Psoas muscle (tissue), 8 donors: ENCODE data around the gene NRCAM. TPM values are rescaled to one million over a fixed set of nuclear protein-coding genes. Genes with fewer than 3 reads are reported as not detected.

Experiments used
- ATAC-seq, 4 donors: fragments of 200-7000 bp; cut with Tn5 transposase; one replicate each; pipeline ENCODE4 v1.9.1; 2020; ENCODE audit warnings: moderate library complexity in 3 of 4, mild to moderate bottlenecking in 2 of 4
- DNase-seq, 2 donors: peaks; one replicate each; pipeline ENCODE4 v3.0.0-alpha.2; 2020
- H3K27ac ChIP-seq: fragments of 200-600 bp; one replicate; pipeline ENCODE4 v1.8.0; 2022
- H3K27me3 ChIP-seq, 3 donors: fragments of 200-600 bp in 1 of 3; one replicate each; pipeline versions ENCODE4 v1.6.1 to v1.8.0; 2013 to 2022; ENCODE audit warnings: low read length in 2 of 3, mild to moderate bottlenecking in 2 of 3, moderate library complexity in 1 of 3; ENCODE audit not compliant: insufficient read depth in 3 of 3
- H3K36me3 ChIP-seq, 2 donors: fragments of 200-600 bp in 1 of 2; one replicate each; pipeline versions ENCODE4 v1.6.1 to v1.8.0; 2013 to 2022; ENCODE audit warnings: low read depth in 1 of 2, mild to moderate bottlenecking in 1 of 2, moderate library complexity in 1 of 2; ENCODE audit not compliant: insufficient read depth in 1 of 2
- H3K4me1 ChIP-seq: fragments of 200-600 bp; one replicate; pipeline ENCODE4 v1.8.0; 2022
- H3K4me3 ChIP-seq: fragments of 200-600 bp; one replicate; pipeline ENCODE4 v1.8.0; 2022; ENCODE audit warnings: mild to moderate bottlenecking
- H3K9me3 ChIP-seq: fragments of 200-600 bp; one replicate; pipeline ENCODE4 v1.8.0; 2022
- CTCF ChIP-seq: fragments of 200-600 bp; IDR thresholded peaks from one replicate; pipeline ENCODE4 v1.8.0; 2022; ENCODE audit warnings: antibody characterized with exemption
- WGBS, 3 donors: extraction: QIAGEN DNeasy Blood & Tissue Kit; methylation state at CpG; one replicate each; pipeline versions ENCODE4 v1.1.6 to v1.1.7; 2013; 5-methylcytosine and 5-hydroxymethylcytosine counted together
- intact Hi-C, 2 donors: fragments of 100-400 bp; cut with DNase I; formaldehyde crosslinking; loops; one replicate each; pipeline versions ENCODE4 v1.11.0 to v1.14.2; 2022
- polyA plus RNA-seq, 3 donors: library from polyadenylated mRNA; stranded (reverse); fragments of 200-250 nt; gene quantifications; one replicate each; pipeline ENCODE4 v1.2.3, GENCODE V29; 2013
- total RNA-seq, 4 donors: library from RNA; stranded (reverse); fragmentation: NEBNext Ultra II Directional in 2 of 4; extraction: Animal tissue kit (Norgen Biotek cat#: 25700) in 2 of 4; gene quantifications; one replicate each; pipeline versions ENCODE4 v1.2.1 to v1.2.4, GENCODE V29; 2021 to 2023
- donor health status: healthy with polysubstance abuse.
- donor health status: DM: no; HTN: no; CAD: no; lungs with moderate emphysema.
- donor health status: Bipolar disorder and iron deficiency.
- donor health status: healthy.
- donor health status: DM: yes; HTN: yes; CAD: no.
- donor health status: DM: no; HTN: no; CAD: no.
- donor health status: DM: no; HTN: no; CAD: no.
- donor health status: DM: yes; HTN: yes; CAD: no.

NRCAM gene
- total and polyA plus RNA-seq, 7 donors: 0.06 to 1.8 (median 0.55) TPM

- intact Hi-C loops: no loop called here
- no peaks in the 10 kb centered on the region for H3K9me3 ChIP-seq
- TF ChIP-seq CTCF: no peak
- H3K27ac ChIP-seq: no peak overlapping the region
- H3K27me3 ChIP-seq: no peaks in the 10 kb centered on the region
- H3K4me1 ChIP-seq: no peaks in the 10 kb centered on the region
- H3K36me3 ChIP-seq: no peaks in the 10 kb centered on the region
- DNase-seq (no peak), ATAC-seq (no peak)
- no peak overlapping the region for H3K4me3 ChIP-seq
- WGBS, 3 donors: 64 to 73% (median 66%) methylated on average over 5 of the region's 5 CpGs
Measured at GRCh38 chr7:108291791-108292440, 164.3 kb downstream of the NRCAM start.

DNA sequence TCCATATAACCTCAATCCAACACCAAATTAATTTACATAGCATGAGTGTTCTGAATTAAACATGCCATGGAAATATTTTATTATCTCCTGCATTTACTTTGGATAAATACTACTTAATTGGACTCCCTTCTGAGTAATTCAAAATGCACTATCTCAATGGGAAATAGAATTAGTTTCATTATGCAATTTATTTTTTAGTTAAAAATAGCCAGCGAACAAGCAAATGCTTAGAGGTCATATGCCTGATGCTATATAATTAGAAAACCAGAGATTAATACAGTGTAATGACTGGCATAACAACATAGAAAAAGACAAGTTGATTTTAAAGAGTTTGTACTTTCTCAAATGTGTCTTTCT is 165.1 kb downstream of the NRCAM start:
- H3K36me3 ChIP-seq: no peaks in the 10 kb centered on the region
- ATAC-seq: no peak
- no peak overlapping the region for H3K27ac ChIP-seq
- no peak overlapping the region for H3K4me3 ChIP-seq
- no peaks in the 10 kb centered on the region for H3K4me1 ChIP-seq
- H3K9me3 ChIP-seq: no peaks in the 10 kb centered on the region
- no peak for DNase-seq
- intact Hi-C loops: no loop called here
- WGBS, 3 donors: 87 to 90% (median 89%) methylated on average over 1 of the region's 1 CpG
- H3K27me3 ChIP-seq: no peaks in the 10 kb centered on the region
- TF ChIP-seq CTCF: no peak

DNA sequence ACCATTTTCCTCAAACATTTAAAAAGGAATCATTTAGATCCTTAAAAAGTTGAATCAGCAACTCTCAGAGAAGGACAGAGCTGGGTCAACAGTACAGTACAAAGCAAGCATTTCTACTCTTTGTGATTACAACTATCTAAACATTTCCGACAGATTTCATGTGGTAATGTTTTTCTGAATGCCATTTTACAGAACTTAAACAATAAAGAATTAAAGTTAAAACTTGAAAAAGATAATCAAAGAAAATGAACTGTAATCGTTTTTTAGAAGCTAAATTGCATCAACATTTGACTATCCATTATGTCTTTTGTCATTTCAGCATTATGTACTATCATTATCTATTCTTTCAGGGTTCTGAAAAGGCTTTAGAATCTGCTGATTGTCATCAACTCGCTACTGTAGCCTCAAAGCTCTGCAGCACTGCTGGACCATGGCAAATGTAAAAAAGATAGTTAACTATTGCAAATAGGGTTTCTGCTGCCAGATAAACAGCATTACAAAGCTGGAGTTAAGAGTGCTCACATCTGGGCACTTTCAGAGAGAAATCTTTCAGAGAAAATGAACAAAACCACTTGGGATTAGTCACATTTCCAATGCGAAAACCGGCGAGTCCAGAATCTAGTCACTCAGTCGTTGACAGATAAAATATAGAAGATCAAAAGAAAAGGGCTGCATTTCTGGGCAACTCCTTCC is 165.6 kb downstream of the NRCAM start:
- 41 to 55% (median 49%) methylated on average over 7 of the region's 7 CpGs for WGBS, 3 donors
- ATAC-seq: no peak
- intact Hi-C loops: no loop called here

DNA sequence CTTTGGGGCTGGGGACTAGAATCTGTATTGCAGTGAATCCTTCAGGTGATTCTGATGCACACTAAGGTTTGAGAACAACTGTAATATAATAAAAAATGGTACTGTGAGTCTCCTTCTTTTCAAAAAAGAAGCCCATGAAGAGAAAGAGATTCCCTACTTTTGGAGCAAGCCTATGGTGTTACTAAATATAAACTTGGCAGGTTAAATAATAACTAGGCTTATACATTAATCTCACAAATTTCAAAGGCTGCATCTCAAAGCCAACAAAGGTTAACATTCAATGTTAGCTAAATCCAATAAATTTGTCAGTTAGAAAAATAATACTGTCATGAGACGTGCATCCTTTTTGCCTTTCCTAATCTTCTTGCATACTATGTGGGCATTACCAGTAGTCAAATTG is 166.4 kb downstream of the NRCAM start:
- WGBS, 3 donors: 80 to 93% (median 83%) methylated on average over 1 of the region's 1 CpG
- H3K27ac ChIP-seq: no peak overlapping the region
- no peaks in the 10 kb centered on the region for H3K36me3 ChIP-seq
- intact Hi-C loops: no loop called here
- H3K4me3 ChIP-seq: no peak overlapping the region
- no peaks in the 10 kb centered on the region for H3K4me1 ChIP-seq
- ATAC-seq: no peak
- H3K9me3 ChIP-seq: no peaks in the 10 kb centered on the region
- H3K27me3 ChIP-seq: no peaks in the 10 kb centered on the region
- no peak for DNase-seq
- TF ChIP-seq CTCF: no peak

More for the DNA sequence above, 165.6 kb downstream of the NRCAM start:
- H3K4me3 ChIP-seq: no peak overlapping the region
- no peaks in the 10 kb centered on the region for H3K4me1 ChIP-seq
- no peak for TF ChIP-seq CTCF
- H3K9me3 ChIP-seq: no peaks in the 10 kb centered on the region
- DNase-seq: no peak
- H3K27me3 ChIP-seq: no peaks in the 10 kb centered on the region
- H3K36me3 ChIP-seq: no peaks in the 10 kb centered on the region
- no peak overlapping the region for H3K27ac ChIP-seq

DNA sequence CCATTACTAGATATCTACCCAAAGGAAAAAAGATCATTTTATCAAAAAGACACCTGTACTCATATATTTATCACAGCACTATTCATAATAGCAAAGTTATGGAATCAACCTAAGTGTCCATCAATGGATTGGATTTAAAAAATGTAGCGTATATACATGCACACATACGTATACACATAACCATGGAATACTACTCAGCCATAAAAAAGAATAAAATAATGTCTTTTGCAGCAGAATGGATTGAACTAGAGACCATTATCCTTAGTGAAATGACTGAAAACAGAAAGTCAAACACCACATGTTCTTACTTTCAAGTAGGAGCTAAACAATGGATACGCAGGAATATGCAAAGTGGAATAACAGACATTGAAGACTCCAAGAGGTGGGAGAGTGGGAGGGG is 168.4 kb downstream of the NRCAM start:
- WGBS, 3 donors: 97 to 100% (median 97%) methylated on average over 3 of the region's 3 CpGs
- Histone ChIP-seq H3K4me1 (no peaks in the 10 kb centered on the region), H3K9me3 (no peaks in the 10 kb centered on the region), H3K27ac (no peak overlapping the region), H3K36me3 (no peaks in the 10 kb centered on the region), H3K27me3 (no peaks in the 10 kb centered on the region), H3K4me3 (no peak overlapping the region)
- no peak for ATAC-seq
- intact Hi-C loops: no loop called here
- no peak for TF ChIP-seq CTCF
- no peak for DNase-seq
